NB4 (cell line): ENCODE data around the gene CETP.
"Not testable (repeated sequence)": the region's sequence is repeated elsewhere in the genome, so short reads cannot be mapped to it uniquely, and the experiment has no call there.

Source experiments
- DNase-seq: peaks from one replicate; pipeline ENCODE4 v3.0.0; 2010; ENCODE audit warnings: low read depth
- H3K4me3 ChIP-seq: one replicate; pipeline ENCODE4 v1.5.1; 2011; ENCODE audit warnings: mild to moderate bottlenecking, low read depth, low read length, moderate library complexity
- CTCF ChIP-seq: IDR thresholded peaks from one replicate; pipeline ENCODE4 v1.5.1; 2012; ENCODE audit warnings: low read depth, low read length
- MAX ChIP-seq: IDR thresholded peaks from 2 replicates; pipeline ENCODE4 v1.6.1; 2011; ENCODE audit warnings: low read depth, low read length
- MYC ChIP-seq: IDR thresholded peaks from 2 replicates; pipeline ENCODE4 v1.6.1; 2011; ENCODE audit warnings: low read depth, low read length
- POLR2A ChIP-seq: IDR thresholded peaks from 2 replicates; pipeline ENCODE4 v1.6.1; 2011; ENCODE audit warnings: mild to moderate bottlenecking; ENCODE audit not compliant: insufficient read length; ENCODE audit errors: extremely low read depth

The CETP gene

DNA sequence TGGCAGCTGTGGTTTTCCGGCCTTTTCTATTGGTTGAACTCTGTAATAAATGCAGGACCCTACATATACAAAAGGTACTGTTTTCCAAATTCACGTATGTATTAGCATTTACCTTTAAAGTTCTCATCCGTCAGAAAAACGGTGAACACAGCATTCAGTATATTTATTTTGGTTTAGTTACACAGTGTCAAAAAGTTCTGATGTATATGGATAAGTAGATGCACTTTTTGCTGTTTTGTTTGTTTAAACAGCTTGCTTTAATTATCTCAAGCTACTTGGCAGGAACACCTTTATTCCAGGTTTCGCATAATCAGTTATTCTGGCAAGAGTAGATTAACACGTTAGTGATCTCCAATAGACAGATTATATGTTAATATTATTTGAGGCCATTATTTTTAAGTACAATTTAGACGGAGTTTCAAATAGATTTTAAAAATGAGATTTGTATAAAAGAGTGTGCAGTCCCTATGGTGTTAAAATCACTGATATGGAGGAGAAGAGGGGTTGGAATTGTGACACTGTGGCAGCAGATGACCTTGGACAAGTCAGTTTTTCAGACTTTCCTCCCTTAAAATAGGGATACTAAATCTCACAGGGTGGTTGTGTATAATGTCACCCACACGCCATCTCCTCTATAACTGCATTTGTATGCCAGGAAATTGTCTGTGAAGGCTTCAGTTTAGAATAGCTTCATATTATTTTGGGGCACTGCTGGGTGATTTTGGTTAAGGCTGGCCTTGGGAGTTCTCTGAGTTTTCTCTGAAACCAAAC is 27.7 kb upstream of the CETP start:
- H3K4me3 ChIP-seq: peak overlapping the region; percentile 92
- DNase-seq: no peak
- TF ChIP-seq MYC (no peak), MAX (no peak), CTCF (no peak), POLR2A (no peak)

DNA sequence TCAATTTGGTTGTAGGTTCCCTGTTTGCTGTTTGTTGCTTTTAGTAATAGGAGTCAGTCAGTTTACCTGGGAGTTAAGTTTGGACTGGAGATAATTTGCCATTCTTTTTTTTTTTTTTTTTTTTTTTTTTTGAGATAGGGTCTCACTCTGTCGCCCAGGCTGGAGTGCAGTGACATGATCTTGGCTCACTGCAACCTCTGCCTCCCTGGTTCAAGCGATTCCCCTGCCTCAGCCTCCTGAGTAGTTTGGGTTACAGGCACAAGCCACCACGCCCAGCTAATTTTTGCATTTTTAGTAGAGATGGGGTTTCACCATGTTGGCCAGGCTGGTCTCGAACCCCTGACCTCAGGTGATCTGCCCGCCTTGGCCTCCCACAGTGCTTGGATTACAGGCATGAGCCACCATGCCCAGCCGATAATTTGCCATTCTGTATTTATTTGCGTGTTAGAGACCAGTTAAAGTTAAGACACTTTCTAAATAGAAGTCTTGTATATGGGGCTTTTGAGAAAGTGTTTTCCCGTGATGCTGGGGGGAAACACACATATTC is 27.1 kb upstream of the CETP start:
- peak overlapping the region; percentile 92 for H3K4me3 ChIP-seq
- not testable (repeated sequence) for DNase-seq

- TF ChIP-seq MAX (no peak), MYC (no peak), POLR2A (no peak), CTCF (no peak)
- H3K4me3 ChIP-seq: peak overlapping the region; percentile 33
- DNase-seq: no peak
Measured at GRCh38 chr16:56935201-56935600, 26.5 kb upstream of the CETP start.

DNA sequence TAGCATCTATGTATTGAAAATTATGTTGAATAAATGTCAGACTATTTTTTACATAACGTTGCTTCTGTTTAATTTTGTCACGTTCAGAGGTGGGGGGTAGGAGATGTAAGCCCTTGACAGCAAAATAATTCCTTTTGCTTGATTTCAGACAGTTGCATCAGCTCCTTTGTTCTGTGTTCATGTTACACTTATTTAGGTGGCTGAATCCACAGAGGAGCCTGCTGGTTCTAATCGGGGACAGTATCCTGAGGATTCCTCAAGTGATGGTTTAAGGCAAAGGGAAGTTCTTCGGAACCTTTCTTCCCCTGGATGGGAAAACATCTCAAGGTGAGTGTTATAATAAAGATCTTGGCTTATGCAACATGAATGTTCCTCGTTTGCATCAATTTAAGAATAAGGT is 25.3 kb upstream of the CETP start:
- peak overlapping the region; percentile 13 for H3K4me3 ChIP-seq
- DNase-seq: no peak

GRCh38 chr16:56936950-56937349 is 24.8 kb upstream of the CETP start:
- H3K4me3 ChIP-seq: no peak overlapping the region
- DNase-seq: no peak
- TF ChIP-seq CTCF (no peak), MAX (no peak), POLR2A (no peak), MYC (no peak)

More for the DNA sequence above, 25.3 kb upstream of the CETP start:
- TF ChIP-seq POLR2A (no peak), MYC (no peak), MAX (no peak), CTCF (no peak)

DNA sequence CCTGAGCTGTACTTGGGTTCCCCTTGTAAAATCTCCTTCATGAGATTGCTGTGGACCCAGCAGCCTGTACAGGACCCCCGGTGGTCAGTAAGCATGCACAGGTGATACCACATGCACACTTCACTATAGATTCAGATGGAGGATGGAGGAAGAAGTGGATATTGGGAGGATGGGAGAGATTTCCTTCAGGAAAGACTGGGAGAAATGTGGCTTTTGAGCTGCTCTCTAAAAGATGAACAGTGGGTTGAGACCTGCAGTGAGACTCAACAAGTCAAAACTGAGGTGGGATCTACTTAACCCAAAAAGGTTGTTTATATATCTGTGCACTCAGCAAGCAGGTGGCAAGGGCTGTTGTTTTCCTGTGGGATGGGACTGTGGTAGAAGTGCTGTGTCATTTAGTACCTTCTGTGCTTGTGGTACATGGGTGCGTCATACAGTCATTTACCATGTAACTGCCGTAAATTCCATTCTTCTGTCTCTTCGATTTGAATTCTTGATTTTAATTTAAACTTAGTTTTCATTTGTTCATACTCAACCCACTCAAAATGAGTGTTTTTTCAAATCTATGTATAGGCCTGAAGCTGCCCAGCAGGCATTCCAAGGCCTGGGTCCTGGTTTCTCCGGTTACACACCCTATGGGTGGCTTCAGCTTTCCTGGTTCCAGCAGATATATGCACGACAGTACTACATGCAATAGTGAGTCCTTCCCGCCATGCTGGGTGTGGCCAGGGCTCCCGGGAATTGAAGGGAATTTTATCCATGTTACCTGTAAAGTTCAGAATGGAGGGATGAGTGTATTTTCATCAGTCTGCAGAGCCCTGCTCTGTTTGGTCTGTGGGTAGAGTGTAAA is 22.9 kb upstream of the CETP start:
- no peak for DNase-seq
- TF ChIP-seq MAX (no peak), CTCF (no peak), MYC (no peak), POLR2A (no peak)
- no peak overlapping the region for H3K4me3 ChIP-seq
